Mononuclear cell (primary cell): ENCODE results near the gene GNG7. TPM values are rescaled to one million over a fixed set of nuclear protein-coding genes. Genes with fewer than 3 reads are reported as not detected.

Experiments
- H3K27me3 ChIP-seq: 2 replicates; pipeline ENCODE4 v1.6.0; 2011; ENCODE audit warnings: low read length, control low read depth; ENCODE audit not compliant: insufficient read depth
- H3K4me1 ChIP-seq: 2 replicates; pipeline ENCODE4 v1.5.1; 2011; ENCODE audit warnings: mild to moderate bottlenecking, low read length, control low read depth; ENCODE audit not compliant: insufficient read depth
- H3K4me3 ChIP-seq: 2 replicates; pipeline ENCODE4 v1.5.1; 2011; ENCODE audit warnings: mild to moderate bottlenecking, low read length, moderate library complexity
- H3K9me3 ChIP-seq: 2 replicates; pipeline ENCODE4 v1.5.1; 2011; ENCODE audit warnings: low read depth, mild to moderate bottlenecking, control low read depth, low read length
- total RNA-seq: library from RNA; depleted of rRNA; stranded (reverse); fragments of >200 nt; gene quantifications from one replicate; pipeline ENCODE4 v1.2.3, GENCODE V29; 2012

GNG7 gene
- total RNA-seq, 1 donor: 2.0 TPM

DNA sequence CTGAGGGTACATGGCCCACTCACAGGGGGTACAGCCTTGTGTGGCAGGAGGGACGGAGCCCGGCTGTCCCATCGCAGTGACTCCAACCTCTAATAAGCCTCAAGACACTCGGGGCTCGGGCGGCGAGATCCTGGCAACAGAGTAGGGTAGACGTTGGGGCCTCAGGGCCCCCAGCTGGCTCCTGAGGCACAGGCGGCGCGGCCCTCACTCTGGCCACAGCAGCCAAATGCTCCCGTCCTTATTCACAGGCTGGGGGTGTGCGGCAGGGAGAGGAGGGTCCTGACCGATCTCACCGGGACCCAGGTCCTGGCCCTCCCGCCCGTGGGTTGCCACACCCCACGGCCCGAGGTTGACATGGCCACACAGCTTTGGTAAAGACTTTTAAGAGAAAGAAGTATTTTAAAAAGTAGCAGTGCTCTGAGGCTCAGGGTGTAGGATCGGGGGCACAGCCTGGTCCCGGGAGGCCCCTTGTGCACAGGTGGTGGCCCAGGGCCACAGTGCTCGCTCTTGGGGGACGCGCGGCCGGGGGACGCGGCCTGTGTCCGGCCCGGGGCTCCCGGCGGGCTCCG is 29.7 kb upstream of the GNG7 start:
- no peaks in the 10 kb centered on the region for H3K27me3 ChIP-seq
- peaks cover 9% of the 10 kb centered on the region for H3K4me1 ChIP-seq
- no peak overlapping the region for H3K4me3 ChIP-seq
- no peaks in the 10 kb centered on the region for H3K9me3 ChIP-seq

DNA sequence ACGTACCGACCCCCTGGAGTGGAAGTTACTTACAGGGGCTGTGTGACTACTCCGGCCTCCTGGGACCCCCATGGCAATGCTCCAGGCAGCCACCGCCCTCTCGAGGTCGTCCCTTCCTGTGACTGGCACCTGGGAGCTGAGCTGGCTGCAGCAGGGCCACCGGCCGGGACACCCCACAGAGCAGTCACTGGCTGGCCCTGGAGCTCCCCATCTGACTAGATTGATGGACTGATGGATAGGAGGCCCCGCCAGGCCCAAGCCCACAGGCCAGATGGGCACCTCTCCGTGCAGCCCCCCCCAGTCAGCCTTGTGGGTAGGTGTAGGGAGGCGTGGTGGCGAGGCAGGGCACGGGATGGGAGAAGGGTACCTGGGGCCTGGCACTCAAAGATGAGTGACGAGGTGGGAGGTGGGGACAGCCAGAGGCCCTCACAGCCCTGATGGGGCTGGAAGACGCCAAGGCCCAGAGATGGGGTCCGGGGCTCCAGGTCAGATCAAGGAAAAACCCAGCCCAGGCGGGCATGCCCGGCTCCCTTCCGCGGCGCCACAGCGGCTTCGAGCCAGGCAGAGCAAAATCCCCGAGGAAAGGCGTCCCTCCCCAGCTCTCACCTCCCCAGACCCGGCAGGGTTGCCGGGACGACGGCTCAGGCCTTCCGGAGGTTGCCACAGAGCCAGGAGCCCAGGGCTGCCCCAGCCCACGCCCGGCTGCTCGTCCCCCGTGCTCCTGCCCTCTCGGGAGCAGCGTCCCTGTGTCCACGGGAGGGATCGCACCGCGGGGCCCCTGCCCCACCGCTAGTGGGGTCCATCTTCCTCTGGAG is 28.9 kb upstream of the GNG7 start:
- no peak overlapping the region for H3K4me3 ChIP-seq
- H3K9me3 ChIP-seq: no peaks in the 10 kb centered on the region
- H3K27me3 ChIP-seq: no peaks in the 10 kb centered on the region
- H3K4me1 ChIP-seq: peaks cover under 1% of the 10 kb centered on the region

GRCh38 chr19:2729943-2730818 is 27.7 kb upstream of the GNG7 start:
- Histone ChIP-seq H3K27me3 (no peaks in the 10 kb centered on the region), H3K4me3 (no peak overlapping the region), H3K9me3 (no peaks in the 10 kb centered on the region), H3K4me1 (no peaks in the 10 kb centered on the region)

- Histone ChIP-seq H3K9me3 (no peaks in the 10 kb centered on the region), H3K27me3 (no peaks in the 10 kb centered on the region), H3K4me1 (no peaks in the 10 kb centered on the region)
These were observed 26.4 kb upstream of the GNG7 start for GRCh38 chr19:2728783-2729387.

GRCh38 chr19:2727640-2727944 is 25.1 kb upstream of the GNG7 start:
- no peaks in the 10 kb centered on the region for H3K27me3 ChIP-seq
- no peak overlapping the region for H3K4me3 ChIP-seq
- no peaks in the 10 kb centered on the region for H3K9me3 ChIP-seq
- H3K4me1 ChIP-seq: no peaks in the 10 kb centered on the region

More at GRCh38 chr19:2728783-2729387, 26.4 kb upstream of the GNG7 start:
- H3K4me3 ChIP-seq: no peak overlapping the region

DNA sequence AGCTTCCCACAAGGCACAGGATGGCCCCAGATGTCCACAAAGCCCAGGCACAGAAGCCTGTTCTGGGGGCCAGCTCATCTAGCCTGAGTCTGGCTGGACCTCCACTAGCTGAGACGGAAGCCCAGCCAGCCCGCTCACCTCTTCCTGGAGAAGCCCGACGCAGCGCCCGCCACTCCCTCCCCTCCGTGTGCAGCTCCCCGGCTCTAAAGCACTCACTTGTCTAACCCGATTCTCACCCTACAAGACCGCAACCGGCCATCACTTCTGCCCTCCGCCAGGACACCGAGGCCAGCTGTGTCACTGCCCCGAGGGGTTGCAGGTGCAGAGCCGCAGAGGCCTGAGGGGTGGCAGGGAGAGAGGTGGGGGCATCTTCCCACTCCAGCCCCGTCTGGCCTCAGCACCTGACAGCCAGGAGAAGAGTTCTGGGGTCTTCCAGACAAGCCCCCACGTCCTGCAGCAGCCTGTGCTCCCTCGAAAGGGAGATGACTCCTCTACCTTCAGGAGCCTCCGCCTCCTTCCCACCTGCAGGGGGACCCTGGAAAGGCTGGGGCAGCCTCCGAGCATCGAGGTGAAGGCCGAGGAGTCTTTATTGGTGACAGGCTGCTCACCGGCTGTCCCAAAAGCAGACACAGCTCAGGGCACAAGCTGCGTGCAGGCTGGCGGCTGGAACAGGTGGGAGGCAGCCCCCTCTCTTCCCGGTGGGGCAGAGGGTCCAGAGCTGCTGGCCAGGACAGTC is 24.6 kb upstream of the GNG7 start:
- Histone ChIP-seq H3K27me3 (peaks cover 1% of the 10 kb centered on the region), H3K9me3 (no peaks in the 10 kb centered on the region), H3K4me3 (no peak overlapping the region), H3K4me1 (no peaks in the 10 kb centered on the region)

DNA sequence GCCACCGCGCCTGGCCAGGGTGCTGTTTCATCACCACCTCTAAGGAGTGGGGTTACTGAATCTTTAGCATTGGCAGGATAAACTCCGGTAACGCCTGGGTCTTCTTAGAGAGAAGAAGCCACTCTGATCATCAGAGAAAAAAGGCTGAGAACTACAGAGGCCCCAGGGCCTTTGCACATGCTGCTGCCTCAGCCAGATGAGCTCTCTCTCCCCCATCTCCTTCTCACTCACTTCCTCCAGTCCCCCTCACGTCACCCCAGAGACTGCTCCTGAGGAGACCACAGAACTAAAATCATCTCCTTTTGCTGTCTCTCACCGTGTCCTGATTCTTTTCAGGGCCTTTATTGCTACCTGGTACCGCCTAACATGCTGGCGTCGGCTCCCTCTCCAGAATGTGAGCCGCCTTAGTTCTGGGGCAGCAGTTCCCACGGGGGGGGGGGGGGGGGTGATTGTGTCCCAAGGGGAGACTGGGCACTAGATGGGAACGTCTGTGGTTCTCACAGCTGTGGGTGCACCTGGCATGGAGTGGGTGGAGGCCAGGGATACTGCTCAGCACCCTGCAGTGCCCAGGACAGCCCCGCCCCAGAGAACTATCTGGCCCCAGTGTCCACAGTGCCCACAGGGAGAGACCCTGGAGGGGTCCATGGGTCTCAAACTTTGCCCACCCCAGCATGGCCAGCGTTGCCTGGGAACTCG is 23.8 kb upstream of the GNG7 start:
- Histone ChIP-seq H3K4me1 (no peaks in the 10 kb centered on the region), H3K4me3 (no peak overlapping the region), H3K9me3 (no peaks in the 10 kb centered on the region), H3K27me3 (peaks cover 4% of the 10 kb centered on the region)

GRCh38 chr19:2724148-2724557 is 21.7 kb upstream of the GNG7 start:
- no peaks in the 10 kb centered on the region for H3K9me3 ChIP-seq
- H3K4me3 ChIP-seq: no peak overlapping the region
- peaks cover 4% of the 10 kb centered on the region for H3K27me3 ChIP-seq
- peaks cover 11% of the 10 kb centered on the region for H3K4me1 ChIP-seq

GRCh38 chr19:2723747-2724146 is 21.3 kb upstream of the GNG7 start:
- H3K9me3 ChIP-seq: no peaks in the 10 kb centered on the region
- H3K27me3 ChIP-seq: peaks cover 4% of the 10 kb centered on the region
- peaks cover 11% of the 10 kb centered on the region for H3K4me1 ChIP-seq
- no peak overlapping the region for H3K4me3 ChIP-seq

GRCh38 chr19:2723345-2723715 is 20.8 kb upstream of the GNG7 start:
- H3K9me3 ChIP-seq: no peaks in the 10 kb centered on the region
- H3K4me3 ChIP-seq: no peak overlapping the region
- H3K4me1 ChIP-seq: peaks cover 11% of the 10 kb centered on the region
- peaks cover 4% of the 10 kb centered on the region for H3K27me3 ChIP-seq

DNA sequence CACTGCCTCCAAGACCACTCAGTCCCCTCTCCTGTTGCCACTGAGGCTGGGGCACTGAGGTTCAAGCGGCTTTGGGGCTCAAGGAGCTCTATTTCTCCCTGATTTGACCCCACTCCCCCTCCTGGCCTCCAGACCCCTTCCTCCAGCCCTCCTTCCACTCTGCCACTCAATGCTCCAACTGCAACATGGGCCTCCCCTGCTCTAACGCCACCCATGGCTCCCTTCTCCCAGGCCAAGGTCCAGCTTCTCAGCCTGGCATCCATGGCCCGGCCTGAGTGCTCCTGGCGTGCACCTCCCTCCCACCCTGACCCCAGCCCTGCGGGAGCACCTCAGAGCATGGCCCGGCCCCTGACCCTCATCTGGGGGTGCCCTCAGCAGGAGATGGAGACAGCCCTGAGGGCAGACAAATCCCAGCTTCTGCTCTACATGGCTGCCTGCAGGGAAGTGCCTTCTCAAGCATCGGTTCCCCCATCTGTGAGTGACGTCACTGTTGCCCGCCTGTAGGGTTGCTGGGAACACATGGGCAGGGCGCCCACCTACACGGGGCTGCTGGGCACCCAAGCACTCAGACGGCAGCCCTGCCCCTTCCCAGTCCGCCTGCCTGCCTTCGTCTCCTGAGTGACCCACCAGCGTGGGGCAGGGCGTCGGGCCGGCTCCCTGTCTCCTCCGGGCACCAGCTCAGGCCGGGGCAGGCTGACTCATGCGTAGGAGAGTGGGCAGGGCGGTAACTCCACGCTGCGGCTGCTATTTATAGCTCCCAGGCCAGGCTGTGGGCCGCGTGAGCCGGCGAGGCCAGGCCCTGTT is 20.2 kb upstream of the GNG7 start:
- Histone ChIP-seq H3K9me3 (no peaks in the 10 kb centered on the region), H3K4me1 (peaks cover 11% of the 10 kb centered on the region), H3K4me3 (no peak overlapping the region), H3K27me3 (peaks cover 4% of the 10 kb centered on the region)

- no peaks in the 10 kb centered on the region for H3K9me3 ChIP-seq
- H3K4me1 ChIP-seq: peaks cover 11% of the 10 kb centered on the region
- no peak overlapping the region for H3K4me3 ChIP-seq
- H3K27me3 ChIP-seq: peaks cover 4% of the 10 kb centered on the region
These were observed 19.4 kb upstream of the GNG7 start for GRCh38 chr19:2721570-2722540.
